Measurements from ENCODE around the gene PI4K2A.

Gene PI4K2A

GRCh38 chr10:97724341-97724941 is 84.0 kb downstream of the PI4K2A start:
- no peak for TF ChIP-seq CTCF (IDR thresholded peaks at IDR 0.05)
